Transverse colon (tissue), 4 donors: ENCODE data around the gene NDUFV1. TPM values are rescaled to one million over a fixed set of nuclear protein-coding genes. Genes with fewer than 3 reads are reported as not detected.

Source experiments
- DNase-seq: peaks from one replicate; pipeline ENCODE4 v3.0.0-alpha.2; 2019
- H3K27ac ChIP-seq, 4 donors: fragments of 200-600 bp; sonication (generic); 2 replicates each; pipeline ENCODE4 v1.5.1; 2016 to 2018; ENCODE audit warnings: inconsistent platforms in 4 of 4
- H3K27me3 ChIP-seq: fragments of 200-600 bp; sonication (generic); 2 replicates; pipeline ENCODE4 v1.5.1; 2017; ENCODE audit warnings: inconsistent platforms
- H3K36me3 ChIP-seq, 4 donors: fragments of 200-600 bp; sonication (generic); 2 replicates each; pipeline ENCODE4 v1.5.1; 2017 to 2019; ENCODE audit warnings: inconsistent platforms in 4 of 4
- H3K4me1 ChIP-seq, 4 donors: fragments of 200-600 bp; sonication (generic); 2 replicates each; pipeline ENCODE4 v1.5.1; 2017 to 2020; ENCODE audit warnings: inconsistent platforms in 4 of 4
- H3K4me3 ChIP-seq, 4 donors: fragments of 200-600 bp; sonication (generic); 1 replicate in 1 of 4; 2 replicates in 3 of 4; pipeline versions ENCODE4 v1.5.1 to v1.6.1; 2017 to 2019; ENCODE audit warnings: inconsistent platforms in 4 of 4
- H3K9me3 ChIP-seq, 2 donors: fragments of 200-600 bp; sonication (generic); 2 replicates each; pipeline ENCODE4 v1.5.1; 2017 to 2019; ENCODE audit warnings: inconsistent platforms in 2 of 2
- EP300 ChIP-seq: sonication (generic); formaldehyde crosslinking; IDR thresholded peaks from one replicate; pipeline ENCODE4 v1.6.1; 2017; ENCODE audit warnings: antibody characterized with exemption, low read depth
- POLR2A ChIP-seq: fragments of 450-650 bp; IDR thresholded peaks from one replicate; pipeline ENCODE4 v1.6.1; 2016; ENCODE audit warnings: antibody characterized with exemption, mild to moderate bottlenecking, moderate library complexity
- POLR2AphosphoS5 ChIP-seq, 3 donors: sonication (generic); formaldehyde crosslinking; IDR thresholded peaks; one replicate each; pipeline ENCODE4 v1.6.1; 2016; ENCODE audit warnings: antibody characterized with exemption in 3 of 3
- WGBS, 2 donors: methylation state at CpG; one replicate each; pipeline ENCODE4 v1.1.5; 2018; ENCODE audit warnings: low coverage in 1 of 2; 5-methylcytosine and 5-hydroxymethylcytosine counted together
- in situ Hi-C, 4 donors: fragments of 200-750 bp; cut with MboI; loops; one replicate each; pipeline versions ENCODE4 v1.15.0 to v1.15.1; 2017; ENCODE audit warnings: low sequenced_read_pairs in 3 of 4, low pct_ligation_motif_present in 1 of 4, low pct_unique_long_range_greater_than_20kb in 1 of 4
- intact Hi-C: fragments of 100-400 bp; cut with DNase I; formaldehyde crosslinking; loops from one replicate; pipeline ENCODE4 v1.15.1; 2023; ENCODE audit warnings: low total_unique reads
- total RNA-seq, 4 donors: library from RNA; depleted of rRNA; stranded (reverse); fragments of >200 nt; gene quantifications; one replicate each; pipeline ENCODE4 v1.1.0, GENCODE V29; 2016
- TF ChIP-seq, protein P1 (sequence below), 5 experiments: fragments of 200-600 bp in 3 of 5; fragments of 450-650 bp in 2 of 5; sonication (generic) in 3 of 5; IDR thresholded peaks; 1 replicate in 2 of 5; 2 replicates in 3 of 5; pipeline ENCODE4 v1.5.1; 2016 to 2017; ENCODE audit warnings: antibody characterized with exemption in 5 of 5, inconsistent platforms in 3 of 5, mild to moderate bottlenecking in 2 of 5, moderate library complexity in 1 of 5

The NDUFV1 gene
- total RNA-seq, 4 donors from 2014 or later, result 421 to 762 (median 554) TPM

DNA sequence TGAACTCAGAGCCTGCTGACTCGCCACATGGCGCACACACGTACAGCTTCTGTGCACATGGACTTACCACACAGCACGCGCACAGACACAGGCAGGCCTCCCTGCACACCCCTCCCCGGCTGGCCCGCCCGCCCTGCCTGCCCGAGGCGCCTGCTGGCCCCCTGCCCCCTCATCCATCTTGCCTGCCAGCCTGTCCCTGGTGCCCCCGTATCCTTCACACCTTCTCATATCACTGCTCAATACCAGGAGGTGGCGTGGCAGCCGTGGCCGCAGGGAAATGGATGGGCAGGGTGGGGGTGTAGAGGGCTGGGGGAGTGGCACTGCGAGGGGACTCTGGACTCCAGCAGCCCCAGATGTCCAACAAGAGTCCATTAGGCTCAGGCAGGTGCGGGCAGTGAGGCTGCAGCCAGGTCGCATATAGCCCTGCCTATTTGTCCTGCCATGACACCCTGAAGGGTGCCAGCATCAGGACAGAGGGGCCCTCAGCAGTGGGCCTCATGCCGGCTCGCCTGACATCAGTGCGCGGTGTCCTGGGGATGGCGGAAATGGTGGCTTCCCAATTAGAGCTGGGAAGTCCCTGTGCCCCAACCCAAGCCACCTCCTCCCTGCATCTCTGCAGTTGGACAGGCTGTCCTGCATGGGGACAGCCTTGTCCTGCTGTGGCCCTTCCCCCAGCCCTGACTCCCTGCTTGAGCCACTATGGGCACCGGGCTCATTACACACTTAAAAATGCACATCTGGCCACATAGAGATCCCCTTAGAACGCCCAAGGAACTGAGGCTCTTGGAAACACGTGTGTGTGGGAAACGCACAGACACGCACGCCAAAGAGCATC lies 34.8 kb downstream of the NDUFV1 start:
- Histone ChIP-seq H3K4me3 (no peak overlapping the region), H3K27ac (no peak overlapping the region), H3K27me3 (peaks cover 5% of the 10 kb centered on the region), H3K36me3 (no peaks in the 10 kb centered on the region), H3K4me1 (peaks cover 0 to 7% (median 5%) of the 10 kb centered on the region in 4 donors), H3K9me3 (no peaks in the 10 kb centered on the region)
- no peak for DNase-seq
- TF ChIP-seq POLR2A (no peak), POLR2AphosphoS5 (IDR thresholded peaks at IDR 0.05) (no peak), EP300 (no peak)
- TF ChIP-seq, protein P1, sequence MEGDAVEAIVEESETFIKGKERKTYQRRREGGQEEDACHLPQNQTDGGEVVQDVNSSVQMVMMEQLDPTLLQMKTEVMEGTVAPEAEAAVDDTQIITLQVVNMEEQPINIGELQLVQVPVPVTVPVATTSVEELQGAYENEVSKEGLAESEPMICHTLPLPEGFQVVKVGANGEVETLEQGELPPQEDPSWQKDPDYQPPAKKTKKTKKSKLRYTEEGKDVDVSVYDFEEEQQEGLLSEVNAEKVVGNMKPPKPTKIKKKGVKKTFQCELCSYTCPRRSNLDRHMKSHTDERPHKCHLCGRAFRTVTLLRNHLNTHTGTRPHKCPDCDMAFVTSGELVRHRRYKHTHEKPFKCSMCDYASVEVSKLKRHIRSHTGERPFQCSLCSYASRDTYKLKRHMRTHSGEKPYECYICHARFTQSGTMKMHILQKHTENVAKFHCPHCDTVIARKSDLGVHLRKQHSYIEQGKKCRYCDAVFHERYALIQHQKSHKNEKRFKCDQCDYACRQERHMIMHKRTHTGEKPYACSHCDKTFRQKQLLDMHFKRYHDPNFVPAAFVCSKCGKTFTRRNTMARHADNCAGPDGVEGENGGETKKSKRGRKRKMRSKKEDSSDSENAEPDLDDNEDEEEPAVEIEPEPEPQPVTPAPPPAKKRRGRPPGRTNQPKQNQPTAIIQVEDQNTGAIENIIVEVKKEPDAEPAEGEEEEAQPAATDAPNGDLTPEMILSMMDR (IDR thresholded peaks at IDR 0.05), result no peak
- intact Hi-C loops (no loop called here), in situ Hi-C loops (no loop called here)
- 84 to 100% methylated on average over 1 to 27 of the region's 28 CpGs for WGBS, 2 donors

DNA sequence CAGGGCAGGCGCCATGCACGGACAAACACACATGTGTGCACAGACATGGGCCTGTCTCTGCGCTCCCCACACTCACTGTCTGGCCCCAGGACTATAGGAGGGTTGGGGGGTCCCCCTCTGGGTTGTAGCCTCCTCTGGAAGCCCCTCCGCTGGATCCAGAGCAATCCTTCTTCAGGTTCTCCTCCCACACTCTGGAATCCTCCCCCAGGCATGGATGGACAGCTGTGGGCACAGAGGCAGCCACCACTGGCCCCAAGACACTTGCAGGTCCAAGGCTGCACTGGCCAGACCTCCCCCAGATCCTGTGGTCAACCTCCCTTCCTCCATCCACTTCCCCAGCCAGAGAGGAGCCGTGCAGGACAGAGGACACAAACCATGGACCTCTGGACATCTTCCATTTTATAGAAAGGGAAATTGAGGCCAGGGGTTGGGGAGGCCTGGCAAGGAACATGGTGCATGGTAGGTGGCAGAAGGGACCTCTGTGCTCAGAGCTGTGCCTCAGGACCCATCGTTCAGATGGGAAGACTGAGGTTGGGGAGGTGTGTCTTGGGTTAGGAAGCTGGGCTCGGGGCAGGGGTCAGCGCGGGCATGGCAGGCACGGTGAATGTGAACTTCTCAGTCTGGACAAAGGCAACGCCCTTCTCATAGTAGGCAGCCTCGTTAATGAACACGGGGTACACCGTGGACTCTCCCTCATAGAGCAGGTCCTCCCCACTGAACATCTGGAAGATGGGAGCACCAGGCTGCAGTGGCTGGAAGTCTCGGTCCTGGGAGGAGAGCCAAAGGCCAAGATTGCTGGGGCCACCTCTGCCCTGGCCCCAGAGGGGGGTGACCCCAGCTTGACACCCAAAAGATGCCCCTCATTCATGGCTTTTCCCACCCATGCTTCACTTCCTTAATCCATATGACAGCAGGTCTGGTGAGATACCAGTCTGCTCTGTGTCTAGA lies 35.7 kb downstream of the NDUFV1 start:
- intact Hi-C loops, result no loop called here
- H3K4me3 ChIP-seq, result no peak overlapping the region
- H3K9me3 ChIP-seq, result no peaks in the 10 kb centered on the region
- in situ Hi-C loops, result no loop called here
- no peak for DNase-seq
- peaks cover 3 to 16% (median 11%) of the 10 kb centered on the region in 4 donors for H3K4me1 ChIP-seq
- no peaks in the 10 kb centered on the region for H3K36me3 ChIP-seq
- H3K27me3 ChIP-seq, result peaks cover 5% of the 10 kb centered on the region
- no peak overlapping the region for H3K27ac ChIP-seq
- TF ChIP-seq POLR2AphosphoS5 (IDR thresholded peaks at IDR 0.05) (no peak), EP300 (no peak), POLR2A (no peak)
- TF ChIP-seq, protein P1 (IDR thresholded peaks at IDR 0.05), result no peak
- 86 to 93% methylated on average over 2 to 15 of the region's 15 CpGs for WGBS, 2 donors

DNA sequence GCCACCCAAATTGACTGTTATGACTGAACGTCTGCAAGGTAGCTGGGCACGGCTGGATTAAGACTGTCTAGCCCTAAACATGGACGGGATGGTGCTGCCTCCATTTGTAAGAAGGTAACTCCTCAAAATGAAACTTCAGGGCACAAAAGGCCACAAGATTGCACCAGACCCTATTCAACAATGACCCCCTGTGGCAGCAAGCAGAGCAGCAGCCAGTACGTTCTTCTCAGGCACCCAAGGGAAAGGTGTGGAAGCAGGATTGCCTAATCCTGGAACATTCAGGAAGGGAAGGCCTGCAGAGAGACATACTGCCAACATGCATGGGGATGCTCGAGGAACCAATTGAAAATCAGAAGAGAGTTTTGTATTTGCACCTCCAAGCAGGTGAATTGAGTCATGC lies 37.3 kb downstream of the NDUFV1 start:
- no peaks in the 10 kb centered on the region for H3K9me3 ChIP-seq
- no peak for TF ChIP-seq EP300
- TF ChIP-seq POLR2A, result no peak
- TF ChIP-seq POLR2AphosphoS5 (IDR thresholded peaks at IDR 0.05), result no peak
- TF ChIP-seq, protein P1 (IDR thresholded peaks at IDR 0.05), result peak in 2 of 5 experiments; percentile 16 to 35
- 88% methylated on average over 5 of the region's 5 CpGs; no CpG with 5 or more reads in 1 of the 2 donors for WGBS, 2 donors
- no peak overlapping the region for H3K4me3 ChIP-seq
- H3K36me3 ChIP-seq, result no peaks in the 10 kb centered on the region
- intact Hi-C loops, result no loop called here
- peaks cover 5% of the 10 kb centered on the region for H3K27me3 ChIP-seq
- in situ Hi-C loops, result no loop called here
- DNase-seq, result no peak
- H3K4me1 ChIP-seq, result peaks cover 3 to 18% (median 9%) of the 10 kb centered on the region in 4 donors
- no peak overlapping the region for H3K27ac ChIP-seq
